K562 (cell line): ENCODE results near the gene CHAMP1. TPM values are rescaled to one million over a fixed set of nuclear protein-coding genes. Genes with fewer than 3 reads are reported as not detected.
"Not testable (repeated sequence)": the region's sequence is repeated elsewhere in the genome, so short reads cannot be mapped to it uniquely, and the experiment has no call there.

ENCODE experiments used
- ATAC-seq: fragments of 200-7000 bp; cut with Tn5 transposase; 3 replicates; pipeline ENCODE4 v1.9.1; 2020; ENCODE audit warnings: moderate library complexity
- BruUV-seq: library from RNA; stranded (reverse); fragments of 400-500 nt; replicated peaks from 2 replicates; lab custom pipeline; 2021; lab: Mats Ljungman, UMichigan
- CTCF ChIA-PET: fragments of 300-600 bp; formaldehyde crosslinking; extraction: SDS; loops from one replicate; lab custom pipeline; 2021; ENCODE audit warnings: low intra/inter-chr PET ratio; lab: Yijun Ruan, JAX
- POLR2A ChIA-PET: fragments of 300-600, 350-650 bp; sonication (Branson Sonifier 250); formaldehyde crosslinking; extraction: SDS; loops from one replicate; lab custom pipeline; 2021; ENCODE audit warnings: antibody characterized with exemption, inconsistent platforms; lab: Yijun Ruan, JAX
- DNase-seq, 4 experiments: peaks; one replicate each; pipeline versions ENCODE4 v3.0.0 to v3.0.0-alpha.2; 2011 to 2018; ENCODE audit warnings: low spot score in 3 of 4, mixed read lengths in 3 of 4; ENCODE audit errors: extremely low read depth in 1 of 4
- FAIRE-seq: peaks from 2 replicates; lab custom pipeline; 2011; peaks lifted over from hg19 to GRCh38; lab: Jason Lieb, UNC
- H2AFZ ChIP-seq: 2 replicates; pipeline ENCODE4 v1.6.0; 2011; ENCODE audit warnings: low read depth, low read length, control low read depth, inconsistent platforms
- H3K27ac ChIP-seq: fragments of 200-600 bp; 3 replicates; pipeline ENCODE4 v1.8.0; 2011; ENCODE audit warnings: low read depth, mild to moderate bottlenecking, control low read depth, inconsistent platforms, low read length, moderate library complexity, mixed read lengths; ENCODE audit errors: extremely low read depth
- H3K27me3 ChIP-seq, 2 experiments: fragments of 300-600 bp in 1 of 2; 2 replicates in 1 of 2; 3 replicates in 1 of 2; pipeline versions ENCODE4 v1.6.0 to v1.8.0; 2011; ENCODE audit warnings: inconsistent platforms in 2 of 2, low read length in 2 of 2, mild to moderate bottlenecking in 1 of 2, mixed read lengths in 1 of 2, moderate library complexity in 1 of 2; ENCODE audit not compliant: control insufficient read depth in 2 of 2, insufficient read depth in 2 of 2
- H3K36me3 ChIP-seq: fragments of 300-600 bp; 3 replicates; pipeline ENCODE4 v1.8.0; 2011; ENCODE audit warnings: mild to moderate bottlenecking, low read length, inconsistent platforms; ENCODE audit not compliant: control insufficient read depth, insufficient read depth
- H3K4me1 ChIP-seq, 2 experiments: fragments of 200-600 bp in 1 of 2; replicated peaks in 1 of 2; 2 replicates in 1 of 2; 3 replicates in 1 of 2; pipeline versions ENCODE4 v1.5.1 to v1.8.0; 2011; ENCODE audit warnings: inconsistent platforms in 2 of 2, low read length in 2 of 2, mild to moderate bottlenecking in 1 of 2, mixed read lengths in 1 of 2, moderate library complexity in 1 of 2; ENCODE audit not compliant: control insufficient read depth in 2 of 2, insufficient read depth in 2 of 2
- H3K4me2 ChIP-seq: 2 replicates; pipeline ENCODE4 v1.6.1; 2011; ENCODE audit warnings: low read length, control low read depth, inconsistent platforms, mixed read lengths; ENCODE audit not compliant: insufficient read depth
- H3K4me3 ChIP-seq: fragments of 200-600 bp; sonication (generic), shearing (Covaris generic); 2 replicates; pipeline ENCODE4 v1.5.1; 2016; ENCODE audit warnings: control low read depth, inconsistent platforms
- H3K79me2 ChIP-seq: fragments of 200-600 bp; 3 replicates; pipeline ENCODE4 v1.8.0; 2011; ENCODE audit warnings: low read length, inconsistent platforms; ENCODE audit not compliant: control insufficient read depth, insufficient read depth
- H3K9ac ChIP-seq, 2 experiments: 2 replicates each; pipeline versions ENCODE4 v1.6.0 to v1.6.1; 2011; ENCODE audit warnings: low read depth in 2 of 2, low read length in 2 of 2, control low read depth in 1 of 2, inconsistent platforms in 1 of 2, mild to moderate bottlenecking in 1 of 2, mixed read lengths in 1 of 2; ENCODE audit not compliant: insufficient read depth in 1 of 2
- H3K9me1 ChIP-seq: one replicate; pipeline ENCODE4 v1.6.0; 2011; ENCODE audit warnings: inconsistent platforms, mild to moderate bottlenecking, low read length, moderate library complexity; ENCODE audit not compliant: control insufficient read depth, insufficient read depth
- H3K9me3 ChIP-seq: replicated peaks from 2 replicates; pipeline ENCODE4 v1.5.1; 2011; ENCODE audit warnings: low read depth, low read length, inconsistent platforms; ENCODE audit not compliant: control insufficient read depth, insufficient read depth
- H4K20me1 ChIP-seq: replicated peaks from 2 replicates; pipeline ENCODE4 v1.6.1; 2011; ENCODE audit warnings: low read length, inconsistent platforms, mixed read lengths; ENCODE audit not compliant: control insufficient read depth, insufficient read depth
- EP300 ChIP-seq: IDR thresholded peaks from 2 replicates; pipeline ENCODE4 v1.6.1; 2012; ENCODE audit warnings: low read length, improper control_type of control experiment
- FOXA1 ChIP-seq: fragments of 450-650 bp; IDR thresholded peaks from 2 replicates; pipeline ENCODE4 v1.6.1; 2016; ENCODE audit warnings: mild to moderate bottlenecking, borderline replicate concordance
- GTF2A2 ChIP-seq: IDR thresholded peaks from 2 replicates; pipeline ENCODE4 v1.6.1; 2016; ENCODE audit warnings: mild to moderate bottlenecking, missing genetic modification characterization, missing compliant biosample characterization
- HSF4 ChIP-seq: fragments of 250-450 bp; sonication (Bioruptor Pico); IDR thresholded peaks from 2 replicates; pipeline ENCODE4 v2.1.2; 2022; ENCODE audit warnings: mild to moderate bottlenecking, moderate library complexity, borderline replicate concordance
- MAFK ChIP-seq: IDR thresholded peaks from 2 replicates; pipeline ENCODE4 v1.6.1; 2011; ENCODE audit warnings: low read length, improper control_type of control experiment
- MCM2 ChIP-seq: fragments of 450-650 bp; IDR thresholded peaks from 2 replicates; pipeline ENCODE4 v1.6.1; 2017; ENCODE audit warnings: low read depth, mild to moderate bottlenecking
- MEF2D ChIP-seq: conservative IDR thresholded peaks from 2 replicates; pipeline ENCODE4 v1.6.1; 2016; ENCODE audit warnings: low read depth, missing genetic modification characterization, missing compliant biosample characterization
- NR2C2 ChIP-seq, 2 experiments: fragments of 200-800 bp in 1 of 2; sonication (Bioruptor generic) in 1 of 2; sonication (generic) in 1 of 2; formaldehyde crosslinking in 1 of 2; IDR thresholded peaks; 2 replicates each; pipeline versions ENCODE4 v1.6.1 to v1.8.0; 2016 to 2022; ENCODE audit warnings: mild to moderate bottlenecking in 1 of 2, missing compliant biosample characterization in 1 of 2, missing genetic modification characterization in 1 of 2, missing genetic modification reagents in 1 of 2
- NR2F6 ChIP-seq: fragments of 450-650 bp; formaldehyde crosslinking; IDR thresholded peaks from 2 replicates; pipeline ENCODE4 v1.4.0; 2020; ENCODE audit warnings: mild to moderate bottlenecking
- RFX7 ChIP-seq: fragments of 250-450 bp; sonication (Bioruptor Pico); IDR thresholded peaks from 2 replicates; pipeline ENCODE4 v1.5.1; 2021; ENCODE audit warnings: mild to moderate bottlenecking
- SMARCB1 ChIP-seq: IDR thresholded peaks from 2 replicates; pipeline ENCODE4 v1.6.1; 2011; ENCODE audit warnings: improper control_type of control experiment, low read depth; ENCODE audit not compliant: insufficient read length
- TCFL5 ChIP-seq: fragments of 250-450 bp; sonication (Bioruptor Pico); conservative IDR thresholded peaks from 2 replicates; pipeline ENCODE4 v1.6.1; 2021; ENCODE audit warnings: mild to moderate bottlenecking, moderate library complexity, matching md5 sums
- THAP12 ChIP-seq: fragments of 250-450 bp; sonication (Bioruptor Pico); IDR thresholded peaks from 2 replicates; pipeline ENCODE4 v1.9.0; 2021; ENCODE audit warnings: mild to moderate bottlenecking, inconsistent platforms
- WGBS: fragments of 100-300 bp; shearing (Covaris generic); methylation state at CpG from one replicate; pipeline ENCODE4 v1.1.6; 2016; ENCODE audit warnings: low coverage, mixed read lengths; ENCODE audit not compliant: insufficient coverage; ENCODE audit errors: missing lambda C conversion rate; 5-methylcytosine and 5-hydroxymethylcytosine counted together
- in situ Hi-C: fragments of 300-500 bp; cut with MboI; formaldehyde crosslinking; loops from 4 replicates; pipeline ENCODE4 v1.15.0; 2018; ENCODE audit warnings: inconsistent platforms, mixed read lengths
- intact Hi-C: fragments of 100-400 bp; cut with micrococcal nuclease; formaldehyde crosslinking; loops from 2 replicates; pipeline ENCODE4 v1.14.2; 2022
- polyA plus RNA-seq, 8 experiments: library from polyadenylated mRNA; depleted of rRNA in 4 of 8; stranded (reverse) in 5 of 8; unstranded in 3 of 8; fragments of >200 nt; fragmentation: Nextera tagmentation in 2 of 8; fragmentation: Illumina TruSeq in 1 of 8; extraction: Ambion mirVana in 2 of 8; extraction: Trizol in 1 of 8; gene quantifications; 2 replicates each; pipeline versions ENCODE4 v1.2.1 to v1.2.3, GENCODE V29; 2011 to 2014; ENCODE audit warnings: inconsistent platforms in 1 of 8, missing spikeins in 1 of 8
- total RNA-seq, 7 experiments: library from RNA; depleted of rRNA in 6 of 7; stranded (reverse); fragments of >200 nt in 6 of 7; fragmentation: Illumina TruSeq in 2 of 7; extraction: Trizol in 2 of 7; gene quantifications; 2 replicates each; pipeline versions ENCODE4 v1.2.1 to v1.2.3, GENCODE V29; 2011 to 2021; ENCODE audit warnings: low replicate concordance in 1 of 7

The CHAMP1 gene
- total and polyA plus RNA-seq, 9 of the 15 experiments (the other 6 are each of a cell fraction or from before 2014, with no cell fraction given): 0.70 to 40.6 (median 15.3) TPM

- no peak overlapping the region for H3K9ac ChIP-seq
- ChIA-PET POLR2A (no interaction called here), CTCF (no interaction called here)
Observed at GRCh38 chr13:114330086-114330485, 15.8 kb downstream of the CHAMP1 start.

DNA sequence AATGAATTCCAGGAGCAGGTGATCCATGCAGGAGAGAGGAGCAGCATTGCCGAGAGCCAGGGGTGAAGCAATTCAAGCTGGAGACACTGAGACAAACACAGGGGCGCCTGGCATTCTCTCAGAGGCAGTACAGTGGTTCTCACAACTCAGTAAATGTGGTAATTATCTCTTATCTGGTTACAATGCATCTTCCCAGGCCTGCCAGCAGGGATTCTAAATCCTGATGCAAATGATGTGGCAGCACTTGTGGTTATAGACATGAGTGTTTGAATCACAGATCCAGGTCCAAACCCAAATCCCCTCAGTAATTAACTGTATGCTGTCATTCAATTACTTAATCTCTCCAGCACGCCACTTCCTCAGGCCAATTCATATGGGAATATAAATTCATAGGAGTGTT lies 19.6 kb downstream of the CHAMP1 start:
- BruUV-seq, H3K4me2 ChIP-seq, H3K27ac ChIP-seq, H4K20me1 ChIP-seq, H3K9me1 ChIP-seq, H3K9ac ChIP-seq, H3K4me3 ChIP-seq, H2AFZ ChIP-seq, FAIRE-seq, intact Hi-C loops, DNase-seq, H3K9me3 ChIP-seq, ATAC-seq, H3K27me3 ChIP-seq, H3K79me2 ChIP-seq, CTCF ChIA-PET, H3K4me1 ChIP-seq, in situ Hi-C loops, H3K36me3 ChIP-seq: not testable (repeated sequence)
- 32% methylated on average over 3 of the region's 3 CpGs for WGBS
- POLR2A ChIA-PET: interaction anchor here (1.1 kb wide), 1 partner anchor 13 kb away, joined by 3 read pairs; no protein-coding TSS in a partner anchor

More at GRCh38 chr13:114330086-114330485, 15.8 kb downstream of the CHAMP1 start:
- H3K27me3 ChIP-seq: no peaks in the 10 kb centered on the region
- no peak overlapping the region for H3K4me3 ChIP-seq
- no peak for FAIRE-seq
- no peaks in the 10 kb centered on the region for H3K9me1 ChIP-seq
- H3K27ac ChIP-seq: no peak overlapping the region
- ATAC-seq: no peak
- peaks cover 23% of the 10 kb centered on the region for H3K36me3 ChIP-seq
- H3K9me3 ChIP-seq: no peaks in the 10 kb centered on the region
- 55% methylated on average over 5 of the region's 5 CpGs for WGBS
- DNase-seq: no peak
- no peaks in the 10 kb centered on the region; a peak in 2 of 5 replicates for H3K4me1 ChIP-seq
- TF ChIP-seq NR2C2 (CRISPR knock-in tag; IDR thresholded peaks at IDR 0.05) (no peak), NR2C2 (tag; IDR thresholded peaks at IDR 0.05) (no peak), HSF4 (CRISPR knock-in tag) (no peak), NR2F6 (CRISPR knock-in tag) (no peak), MCM2 (no peak), SMARCB1 (no peak), THAP12 (CRISPR knock-in tag) (no peak), FOXA1 (no peak), MEF2D (tag) (no peak), EP300 (no peak), TCFL5 (CRISPR knock-in tag) (no peak), GTF2A2 (tag) (no peak), MAFK (no peak), RFX7 (CRISPR knock-in tag) (no peak)
- TF ChIP-seq, all 486 proteins: peak for 0
- Histone ChIP-seq H3K79me2 (peaks cover 6% of the 10 kb centered on the region), H4K20me1 (no peaks in the 10 kb centered on the region), H2AFZ (no peak overlapping the region), H3K4me2 (no peak overlapping the region)
- no TSS peak for BruUV-seq
- intact Hi-C loops: no loop called here
- in situ Hi-C loops: no loop called here
